Calu3 (cell line): ENCODE measurements around the gene HPCAL4. TPM values are rescaled to one million over a fixed set of nuclear protein-coding genes. Genes with fewer than 3 reads are reported as not detected.
A peak's percentile ranks its signal among the peaks of the same experiment; 100 is the strongest.

Source experiments
- BruUV-seq: library from RNA; stranded (reverse); fragments of 400-500 nt; replicated peaks from 2 replicates; lab custom pipeline; 2021; lab: Mats Ljungman, UMichigan
- CTCF ChIA-PET: fragments of 300-600 bp; sonication (Branson Sonifier 250); formaldehyde crosslinking; loops from one replicate; lab custom pipeline; 2022; ENCODE audit warnings: antibody characterized with exemption; lab: Charles Lee
- DNase-seq: peaks from one replicate; pipeline ENCODE4 v3.0.0; 2022
- H3K27ac Mint-ChIP-seq: one replicate; pipeline ENCODE4 v1.8.0; 2022; ENCODE audit warnings: mixed read lengths; ENCODE audit not compliant: unreplicated experiment
- H3K27me3 Mint-ChIP-seq: one replicate; pipeline ENCODE4 v1.8.0; 2022; ENCODE audit warnings: mixed read lengths; ENCODE audit not compliant: unreplicated experiment
- H3K36me3 Mint-ChIP-seq: one replicate; pipeline ENCODE4 v1.8.0; 2022; ENCODE audit warnings: mild to moderate bottlenecking, moderate library complexity, mixed read lengths; ENCODE audit not compliant: insufficient read depth, unreplicated experiment
- H3K4me1 Mint-ChIP-seq: one replicate; pipeline ENCODE4 v1.8.0; 2022; ENCODE audit warnings: mild to moderate bottlenecking, low read depth, mixed read lengths; ENCODE audit not compliant: unreplicated experiment
- H3K4me3 Mint-ChIP-seq: one replicate; pipeline ENCODE4 v1.8.0; 2022; ENCODE audit warnings: mild to moderate bottlenecking, low read depth, moderate library complexity, mixed read lengths; ENCODE audit not compliant: unreplicated experiment
- H3K9me3 Mint-ChIP-seq: one replicate; pipeline ENCODE4 v1.8.0; 2022; ENCODE audit warnings: low read depth, mixed read lengths; ENCODE audit not compliant: unreplicated experiment
- intact Hi-C: fragments of 100-400 bp; cut with micrococcal nuclease; formaldehyde crosslinking; loops from one replicate; pipeline ENCODE4 v1.10.0; 2022; ENCODE audit not compliant: unreplicated experiment
- total RNA-seq: library from RNA; stranded (reverse); gene quantifications from 2 replicates; pipeline ENCODE4 v1.2.3, GENCODE V29; 2022
- TF ChIP-seq, protein P1 (sequence below): fragments of 200-600 bp; IDR thresholded peaks from one replicate; pipeline ENCODE4 v1.8.0; 2022; ENCODE audit warnings: antibody characterized with exemption; ENCODE audit not compliant: unreplicated experiment

Gene HPCAL4
- total RNA-seq, 1 experiment from 2014 or later, result not detected

GRCh38 chr1:39637361-39637760 is 53.9 kb downstream of the HPCAL4 start:
- CTCF ChIA-PET, result no interaction called here
- peaks cover 7% of the 10 kb centered on the region for H3K4me1 Mint-ChIP-seq
- no peak for DNase-seq
- no TSS peak for BruUV-seq
- no peak overlapping the region for H3K27ac Mint-ChIP-seq
- no peaks in the 10 kb centered on the region for H3K9me3 Mint-ChIP-seq
- H3K36me3 Mint-ChIP-seq, result no peaks in the 10 kb centered on the region
- H3K4me3 Mint-ChIP-seq, result no peak overlapping the region
- H3K27me3 Mint-ChIP-seq, result peaks cover 70% of the 10 kb centered on the region
- TF ChIP-seq, protein P1, sequence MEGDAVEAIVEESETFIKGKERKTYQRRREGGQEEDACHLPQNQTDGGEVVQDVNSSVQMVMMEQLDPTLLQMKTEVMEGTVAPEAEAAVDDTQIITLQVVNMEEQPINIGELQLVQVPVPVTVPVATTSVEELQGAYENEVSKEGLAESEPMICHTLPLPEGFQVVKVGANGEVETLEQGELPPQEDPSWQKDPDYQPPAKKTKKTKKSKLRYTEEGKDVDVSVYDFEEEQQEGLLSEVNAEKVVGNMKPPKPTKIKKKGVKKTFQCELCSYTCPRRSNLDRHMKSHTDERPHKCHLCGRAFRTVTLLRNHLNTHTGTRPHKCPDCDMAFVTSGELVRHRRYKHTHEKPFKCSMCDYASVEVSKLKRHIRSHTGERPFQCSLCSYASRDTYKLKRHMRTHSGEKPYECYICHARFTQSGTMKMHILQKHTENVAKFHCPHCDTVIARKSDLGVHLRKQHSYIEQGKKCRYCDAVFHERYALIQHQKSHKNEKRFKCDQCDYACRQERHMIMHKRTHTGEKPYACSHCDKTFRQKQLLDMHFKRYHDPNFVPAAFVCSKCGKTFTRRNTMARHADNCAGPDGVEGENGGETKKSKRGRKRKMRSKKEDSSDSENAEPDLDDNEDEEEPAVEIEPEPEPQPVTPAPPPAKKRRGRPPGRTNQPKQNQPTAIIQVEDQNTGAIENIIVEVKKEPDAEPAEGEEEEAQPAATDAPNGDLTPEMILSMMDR, result no peak
- intact Hi-C loops, result no loop called here

DNA sequence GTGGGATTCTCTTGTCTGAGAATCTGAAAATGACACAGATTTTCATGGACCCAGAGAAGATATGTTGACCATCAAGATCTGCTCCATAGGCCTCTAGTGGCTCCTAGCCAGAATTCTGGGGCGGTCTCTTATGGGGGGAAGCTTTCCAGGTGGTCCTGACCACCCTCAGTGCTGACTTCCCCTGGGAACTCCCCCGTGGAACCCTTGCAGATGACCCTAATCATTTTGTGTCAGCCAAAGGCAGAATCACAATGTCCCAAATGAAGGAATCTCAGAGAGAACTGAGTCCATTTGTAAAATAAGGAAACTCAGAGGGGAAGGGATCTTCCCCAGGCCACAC is 55.4 kb downstream of the HPCAL4 start:
- Mint-ChIP-seq H3K9me3 (no peaks in the 10 kb centered on the region), H3K4me3 (no peak overlapping the region), H3K36me3 (no peaks in the 10 kb centered on the region), H3K27me3 (peaks cover 79% of the 10 kb centered on the region), H3K27ac (no peak overlapping the region), H3K4me1 (peaks cover 7% of the 10 kb centered on the region)
- CTCF ChIA-PET, result interaction anchor here (0.7 kb wide), 1 partner anchor 27 kb away, joined by 4 read pairs; no protein-coding TSS in a partner anchor
- no peak for DNase-seq
- no TSS peak for BruUV-seq
- intact Hi-C loops, result no loop called here
- TF ChIP-seq, protein P1, result no peak

- H3K4me1 Mint-ChIP-seq, result peaks cover 7% of the 10 kb centered on the region
- no peak overlapping the region for H3K4me3 Mint-ChIP-seq
- H3K27ac Mint-ChIP-seq, result no peak overlapping the region
- no peak for DNase-seq
- BruUV-seq, result no TSS peak
- CTCF ChIA-PET, result no interaction called here
- peaks cover 84% of the 10 kb centered on the region for H3K27me3 Mint-ChIP-seq
- no peaks in the 10 kb centered on the region for H3K9me3 Mint-ChIP-seq
- TF ChIP-seq, protein P1, result no peak
- intact Hi-C loops, result no loop called here
- H3K36me3 Mint-ChIP-seq, result no peaks in the 10 kb centered on the region
These were observed 55.9 kb downstream of the HPCAL4 start for GRCh38 chr1:39635205-39635870.

GRCh38 chr1:39633422-39633821 is 57.8 kb downstream of the HPCAL4 start:
- DNase-seq, result no peak
- H3K9me3 Mint-ChIP-seq, result no peaks in the 10 kb centered on the region
- H3K27me3 Mint-ChIP-seq, result peaks cover 88% of the 10 kb centered on the region
- no peaks in the 10 kb centered on the region for H3K36me3 Mint-ChIP-seq
- H3K4me3 Mint-ChIP-seq, result peak overlapping the region; percentile 1
- no TSS peak for BruUV-seq
- H3K27ac Mint-ChIP-seq, result no peak overlapping the region
- CTCF ChIA-PET, result no interaction called here
- H3K4me1 Mint-ChIP-seq, result peaks cover 7% of the 10 kb centered on the region
- intact Hi-C loops, result no loop called here
- TF ChIP-seq, protein P1, result no peak
